PFSK-1 (cell line): ENCODE results near the gene BPIFB2.

Source experiments
- FOXP2 ChIP-seq: optimal IDR thresholded peaks from 2 replicates; pipeline ENCODE3; 2011; ENCODE audit warnings: borderline replicate concordance, control low read depth, inconsistent platforms; ENCODE audit not compliant: insufficient read depth; ENCODE audit errors: extremely low read length, extremely low read depth
- POLR2AphosphoS5 ChIP-seq: IDR thresholded peaks from 2 replicates; pipeline ENCODE4 v1.6.1; 2012; ENCODE audit warnings: low read depth, mild to moderate bottlenecking, control low read depth, low read length, moderate library complexity
- REST ChIP-seq, 2 experiments: IDR thresholded peaks; 2 replicates each; pipeline versions ENCODE4 v1.6.1 to v1.8.0; 2011 to 2012; ENCODE audit warnings: low read depth in 2 of 2, low read length in 2 of 2, control low read depth in 1 of 2, inconsistent platforms in 1 of 2, mild to moderate bottlenecking in 1 of 2, moderate library complexity in 1 of 2; ENCODE audit not compliant: insufficient read depth in 1 of 2
- SIN3A ChIP-seq: IDR thresholded peaks from 2 replicates; pipeline ENCODE4 v1.6.1; 2012; ENCODE audit warnings: mild to moderate bottlenecking, low read length, moderate library complexity, borderline replicate concordance; ENCODE audit not compliant: insufficient read depth
- TAF1 ChIP-seq: IDR thresholded peaks from 2 replicates; pipeline ENCODE4 v1.6.1; 2012; ENCODE audit warnings: low read length, control low read depth, borderline replicate concordance; ENCODE audit not compliant: insufficient read depth

BPIFB2 gene

GRCh38 chr20:32983459-32984112 is 23.9 kb upstream of the BPIFB2 start:
- no peak for TF ChIP-seq REST (IDR thresholded peaks at IDR 0.05; ENCODE audit: insufficient read depth in 1 of 2, low read depth in 2 of 2, low read length in 2 of 2)
- TF ChIP-seq FOXP2: no peak
- TF ChIP-seq TAF1: no peak
- no peak for TF ChIP-seq SIN3A
- TF ChIP-seq POLR2AphosphoS5: no peak

- TF ChIP-seq FOXP2 (no peak), POLR2AphosphoS5 (no peak), SIN3A (no peak), TAF1 (no peak), REST (IDR thresholded peaks at IDR 0.05; ENCODE audit: insufficient read depth in 1 of 2, low read depth in 2 of 2, low read length in 2 of 2) (no peak)
These were observed 23.3 kb upstream of the BPIFB2 start for GRCh38 chr20:32984196-32984595.

GRCh38 chr20:32984631-32985354 is 22.7 kb upstream of the BPIFB2 start:
- TF ChIP-seq FOXP2 (no peak), TAF1 (no peak), SIN3A (no peak), REST (IDR thresholded peaks at IDR 0.05; ENCODE audit: insufficient read depth in 1 of 2, low read depth in 2 of 2, low read length in 2 of 2) (no peak), POLR2AphosphoS5 (no peak)

- TF ChIP-seq SIN3A: no peak
- TF ChIP-seq REST (IDR thresholded peaks at IDR 0.05; ENCODE audit: insufficient read depth in 1 of 2, low read depth in 2 of 2, low read length in 2 of 2): no peak
- TF ChIP-seq POLR2AphosphoS5: no peak
- TF ChIP-seq FOXP2: no peak
- no peak for TF ChIP-seq TAF1
These were observed 21.9 kb upstream of the BPIFB2 start for GRCh38 chr20:32985596-32985995.
